Omental fat pad (tissue), 4 donors: ENCODE measurements around the gene RCOR2. TPM values are rescaled to one million over a fixed set of nuclear protein-coding genes. Genes with fewer than 3 reads are reported as not detected.
A peak's percentile ranks its signal among the peaks of the same experiment; 100 is the strongest.

ENCODE experiments used
- ATAC-seq: fragments of 150-250 bp; one replicate; pipeline ENCODE4 v1.9.1; 2016; ENCODE audit warnings: mild to moderate bottlenecking, moderate library complexity; ENCODE audit not compliant: low FRiP score
- DNase-seq: peaks from one replicate; pipeline ENCODE4 v3.0.0-alpha.2; 2019; ENCODE audit warnings: low spot score
- CTCF ChIP-seq, 3 donors: fragments of 450-650 bp; IDR thresholded peaks; one replicate each; pipeline ENCODE4 v1.5.1; 2016 to 2017; ENCODE audit warnings: antibody characterized with exemption in 3 of 3, mild to moderate bottlenecking in 3 of 3, moderate library complexity in 2 of 3
- total RNA-seq, 4 donors: library from RNA; depleted of rRNA; stranded (reverse); fragments of >200 nt; gene quantifications; one replicate each; pipeline ENCODE4 v1.1.0, GENCODE V29; 2016

The RCOR2 gene
- total RNA-seq, 4 donors from 2014 or later: 0.32 TPM; not detected in 3

DNA sequence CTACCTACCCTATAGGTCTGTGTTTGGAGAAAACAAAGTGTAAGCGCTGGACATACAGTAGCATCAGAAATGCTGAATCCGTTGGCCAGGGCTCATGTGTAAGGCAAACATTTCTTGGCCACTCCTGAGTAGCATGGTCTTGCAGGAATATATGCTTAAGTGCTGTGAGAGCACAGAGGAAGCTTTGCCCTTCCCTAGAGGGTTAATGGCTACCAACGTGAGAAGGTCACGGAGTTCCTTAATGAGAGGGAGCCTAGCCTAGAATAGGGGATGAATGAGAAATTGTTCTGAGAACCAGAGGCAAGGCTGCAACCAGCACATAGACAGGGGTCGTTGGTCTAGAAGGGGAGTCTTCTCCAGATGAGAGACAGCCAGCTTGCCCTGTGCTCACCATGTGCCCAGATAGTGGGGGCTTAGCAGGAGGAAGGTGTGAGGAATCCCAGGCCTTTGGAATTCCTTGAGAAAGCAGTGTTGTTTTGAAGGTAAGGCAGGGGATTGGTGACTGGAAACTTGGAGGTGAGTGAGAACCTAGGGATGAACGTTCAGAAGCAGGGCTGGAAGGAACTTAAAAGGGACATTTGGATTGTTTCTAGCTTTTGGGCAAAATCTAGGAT lies 29.5 kb downstream of the RCOR2 start:
- ATAC-seq: no peak
- no peak for TF ChIP-seq CTCF (IDR thresholded peaks at IDR 0.05)
- no peak for DNase-seq

DNA sequence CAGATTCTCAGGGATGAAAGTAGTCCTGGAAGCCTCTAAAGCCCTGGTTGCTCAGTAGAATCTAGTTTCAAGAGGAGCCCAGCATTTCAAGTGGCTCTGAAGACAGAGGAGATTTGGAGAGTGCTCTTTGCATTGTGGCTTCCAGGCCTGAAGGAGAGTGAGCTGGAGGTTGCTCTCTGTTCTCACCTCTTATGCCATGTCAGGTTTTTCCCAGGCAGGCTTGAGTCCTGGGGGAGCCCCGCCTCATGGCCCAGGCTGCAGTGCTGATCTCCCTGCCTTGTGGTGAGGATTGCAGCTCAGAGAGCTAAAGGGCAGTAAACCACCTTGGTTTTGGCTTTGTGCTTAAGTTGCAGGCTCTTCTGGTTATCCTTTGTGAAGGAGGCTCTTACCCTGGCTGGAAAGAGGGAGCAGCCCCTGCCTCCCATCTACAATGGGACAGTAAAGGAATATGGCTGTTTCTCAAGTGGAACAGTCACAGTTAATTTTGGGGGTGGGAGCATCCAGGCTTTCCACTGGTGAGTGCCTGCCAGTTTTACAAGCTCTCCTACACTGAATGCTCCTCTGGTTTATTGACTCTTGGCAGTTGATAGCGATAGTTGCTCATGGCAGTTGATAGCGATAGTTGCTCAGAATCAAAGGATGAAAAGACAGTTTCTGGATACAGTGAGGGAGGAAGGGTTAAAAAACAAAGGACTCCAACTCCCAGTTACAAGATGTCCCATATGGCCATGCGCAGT lies 32.6 kb downstream of the RCOR2 start:
- no peak for ATAC-seq
- no peak for DNase-seq
- TF ChIP-seq CTCF (IDR thresholded peaks at IDR 0.05): no peak

DNA sequence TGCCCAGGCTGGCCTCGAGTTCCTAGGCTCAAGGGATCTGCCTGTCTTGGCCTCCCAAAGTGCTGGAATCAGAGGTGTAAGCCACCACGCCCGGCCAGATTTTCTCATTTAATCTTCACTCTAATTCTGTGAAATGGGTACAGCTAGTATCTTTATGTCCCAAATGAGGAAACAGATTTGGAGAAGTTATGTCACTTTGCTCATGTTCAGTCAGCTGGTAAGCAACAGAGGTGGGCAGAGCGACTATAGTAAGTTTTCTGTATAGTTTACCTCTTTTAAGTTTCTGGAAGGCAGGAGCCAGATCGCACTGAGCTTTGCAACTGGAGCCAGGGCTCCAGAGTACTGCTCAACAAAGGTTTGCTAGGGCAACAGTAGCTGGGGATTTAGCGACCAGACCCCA lies 33.2 kb downstream of the RCOR2 start:
- DNase-seq (no peak), ATAC-seq (no peak)
- no peak for TF ChIP-seq CTCF (IDR thresholded peaks at IDR 0.05)

DNA sequence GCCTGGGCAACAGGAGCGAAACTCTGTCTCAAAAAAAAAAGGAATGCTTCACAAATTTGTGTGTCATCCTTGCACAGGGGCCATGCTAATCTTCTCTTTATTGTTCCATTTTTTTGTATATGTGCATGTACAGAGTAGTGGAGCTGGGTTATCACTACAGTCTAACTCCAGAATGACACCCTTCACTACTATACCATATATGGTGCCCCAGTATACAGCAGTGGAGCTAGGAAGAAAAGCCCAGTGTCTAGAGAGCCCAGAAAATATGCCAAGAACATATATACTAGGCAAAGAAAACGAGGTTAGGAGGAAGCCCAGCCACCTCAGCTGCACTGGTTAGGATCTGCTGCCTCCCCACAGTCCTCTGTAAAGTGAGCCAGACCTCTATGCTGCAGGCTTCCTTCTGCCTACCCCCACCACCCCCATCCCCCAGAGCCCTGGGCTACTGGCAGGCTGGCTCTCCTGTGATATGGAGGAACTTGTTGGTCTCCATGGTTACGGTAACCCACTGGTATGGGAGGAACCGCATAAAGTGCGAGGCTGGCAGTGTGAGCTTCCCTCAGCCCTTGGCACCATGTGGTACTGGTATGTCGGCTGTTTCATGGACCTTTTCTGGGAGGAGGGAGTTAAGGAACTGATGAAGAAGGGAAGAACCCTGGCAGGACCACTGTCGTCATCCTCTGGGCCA lies 34.3 kb downstream of the RCOR2 start:
- no peak for TF ChIP-seq CTCF (IDR thresholded peaks at IDR 0.05)
- DNase-seq (no peak), ATAC-seq (no peak)

- no peak for TF ChIP-seq CTCF (IDR thresholded peaks at IDR 0.05)
- no peak for DNase-seq
- peak; percentile 13 for ATAC-seq
These were observed 36.6 kb downstream of the RCOR2 start for GRCh38 chr11:63880403-63880790.

- ATAC-seq: peak; percentile 36
- DNase-seq: no peak
- TF ChIP-seq CTCF (IDR thresholded peaks at IDR 0.05): no peak
These were observed 37.2 kb downstream of the RCOR2 start for GRCh38 chr11:63879598-63880402.
